GM19372 (cell line): ENCODE data around the gene IQCH.

Experiments
- ATAC-seq: cut with Tn5 transposase; IDR thresholded peaks from one replicate; pipeline ENCODE4 v1.9.1; 2021; ENCODE audit warnings: mild to moderate bottlenecking, low read depth, moderate library complexity; ENCODE audit not compliant: unreplicated experiment

Gene IQCH

DNA sequence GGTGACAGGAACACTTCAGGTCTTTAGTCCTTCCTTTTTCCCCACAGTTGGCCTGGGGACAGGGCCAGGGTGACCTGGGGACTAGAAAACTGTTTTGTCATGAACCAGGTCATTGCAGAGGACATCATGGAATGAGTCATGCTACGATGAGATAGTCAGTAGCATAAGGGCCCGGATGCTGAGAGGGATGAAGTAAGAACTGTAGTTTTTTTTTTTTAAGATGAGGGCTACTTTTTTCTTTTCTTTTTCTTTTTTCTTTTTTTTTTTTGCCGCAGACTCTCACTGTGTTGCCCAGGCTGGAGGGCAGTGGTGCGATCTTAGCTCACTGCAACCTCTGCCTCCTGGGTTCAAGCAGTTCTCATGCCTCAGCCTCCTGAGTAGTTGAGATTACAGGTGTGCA is 295.9 kb downstream of the IQCH start:
- ATAC-seq = no peak

DNA sequence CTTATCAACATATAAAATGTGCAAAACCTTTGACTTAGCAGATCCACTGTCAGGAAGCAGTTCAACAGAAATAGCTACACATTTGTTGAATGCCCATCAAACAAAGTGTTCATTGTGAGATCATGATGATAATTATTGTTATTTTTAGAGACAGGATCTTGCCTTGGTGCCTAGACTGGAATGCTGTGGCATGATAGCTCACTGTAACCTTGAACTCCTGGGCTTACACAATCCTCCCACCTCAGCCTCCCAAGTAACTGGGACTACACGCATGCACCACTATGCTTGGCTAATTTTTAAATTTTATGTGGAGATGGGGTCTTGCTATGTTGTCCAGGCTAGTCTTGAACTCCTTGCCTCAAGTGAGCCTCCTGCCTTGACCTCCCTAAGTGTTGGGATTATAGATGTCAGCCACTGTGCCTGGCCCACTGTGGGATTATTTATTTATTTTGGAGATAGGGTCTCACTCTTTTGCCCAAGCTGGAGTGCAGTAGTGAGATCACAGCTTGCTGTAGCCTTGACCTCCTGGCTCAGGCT is 296.7 kb downstream of the IQCH start:
- ATAC-seq = no peak
